A673 (cell line): Measurements from ENCODE around the gene ELL2. TPM values are rescaled to one million over a fixed set of nuclear protein-coding genes. Genes with fewer than 3 reads are reported as not detected.

Experiments used
- BruUV-seq: library from RNA; stranded (reverse); fragments of 400-500 nt; replicated peaks from 2 replicates; lab custom pipeline; 2021; lab: Mats Ljungman, UMichigan
- CTCF ChIA-PET: fragments of 300-600 bp; sonication (Branson Sonifier 250); formaldehyde crosslinking; loops from one replicate; lab custom pipeline; 2022; ENCODE audit warnings: antibody characterized with exemption; lab: Charles Lee
- POLR2A ChIA-PET: fragments of 300-600 bp; sonication (Branson Sonifier 250); formaldehyde crosslinking; loops from one replicate; lab custom pipeline; 2022; ENCODE audit warnings: antibody characterized with exemption; ENCODE audit not compliant: low non-redundant PET; lab: Charles Lee
- DNase-seq: peaks from one replicate; pipeline ENCODE4 v3.0.0-alpha.2; 2015; ENCODE audit warnings: low spot score
- H3K27ac ChIP-seq: fragments of 200-600 bp; sonication (generic); 2 replicates; pipeline ENCODE4 v1.5.1; 2016; ENCODE audit warnings: mixed run types, low read depth, mild to moderate bottlenecking, mixed read lengths, antibody characterized with exemption, low read length; ENCODE audit not compliant: poor library complexity, severe bottlenecking
- H3K27me3 ChIP-seq: fragments of 200-600 bp; sonication (generic); replicated peaks from 2 replicates; pipeline ENCODE4 v1.6.1; 2017; ENCODE audit warnings: mixed run types, low read depth, mild to moderate bottlenecking, mixed read lengths, antibody characterized with exemption, low read length; ENCODE audit not compliant: insufficient read depth, poor library complexity
- H3K36me3 ChIP-seq: fragments of 200-600 bp; sonication (generic); 2 replicates; pipeline ENCODE4 v1.6.1; 2016; ENCODE audit warnings: mixed run types, mild to moderate bottlenecking, mixed read lengths, antibody characterized with exemption, low read length; ENCODE audit not compliant: insufficient read depth, poor library complexity, severe bottlenecking
- H3K4me1 ChIP-seq: fragments of 200-600 bp; sonication (generic); 2 replicates; pipeline ENCODE4 v1.6.1; 2017; ENCODE audit warnings: mixed run types, mild to moderate bottlenecking, mixed read lengths, antibody characterized with exemption, low read length; ENCODE audit not compliant: insufficient read depth, poor library complexity, severe bottlenecking
- H3K4me3 ChIP-seq: fragments of 200-600 bp; sonication (generic); 2 replicates; pipeline ENCODE4 v1.5.1; 2016; ENCODE audit warnings: low read depth, mixed run types, mild to moderate bottlenecking, mixed read lengths, low read length; ENCODE audit not compliant: poor library complexity, severe bottlenecking
- H3K9me3 ChIP-seq: fragments of 200-600 bp; sonication (generic); 2 replicates; pipeline ENCODE4 v1.6.1; 2016; ENCODE audit warnings: mixed run types, low read depth, mild to moderate bottlenecking, mixed read lengths, antibody characterized with exemption, low read length; ENCODE audit not compliant: poor library complexity, severe bottlenecking
- EZH2 ChIP-seq: fragments of 200-600 bp; sonication (generic); IDR thresholded peaks from 2 replicates; pipeline ENCODE4 v1.6.1; 2017; ENCODE audit warnings: borderline replicate concordance, low read depth, mild to moderate bottlenecking, mixed read lengths, antibody characterized with exemption, low read length; ENCODE audit not compliant: poor library complexity, severe bottlenecking
- intact Hi-C: fragments of 100-400 bp; cut with micrococcal nuclease; formaldehyde crosslinking; loops from one replicate; pipeline ENCODE4 v1.10.0; 2022; ENCODE audit not compliant: unreplicated experiment
- total RNA-seq: library from RNA; stranded (reverse); gene quantifications from 2 replicates; pipeline ENCODE4 v1.2.3, GENCODE V29; 2021
- TF ChIP-seq, protein P1 (sequence below): fragments of 300-800, 200-600 bp; sonication (generic); conservative IDR thresholded peaks from 2 replicates; pipeline ENCODE4 v1.5.1; 2017; ENCODE audit warnings: low read depth, mild to moderate bottlenecking, antibody characterized with exemption, low read length, moderate library complexity, mixed read lengths

The ELL2 gene
- total RNA-seq, 1 experiment from 2014 or later: 12.0 TPM

DNA sequence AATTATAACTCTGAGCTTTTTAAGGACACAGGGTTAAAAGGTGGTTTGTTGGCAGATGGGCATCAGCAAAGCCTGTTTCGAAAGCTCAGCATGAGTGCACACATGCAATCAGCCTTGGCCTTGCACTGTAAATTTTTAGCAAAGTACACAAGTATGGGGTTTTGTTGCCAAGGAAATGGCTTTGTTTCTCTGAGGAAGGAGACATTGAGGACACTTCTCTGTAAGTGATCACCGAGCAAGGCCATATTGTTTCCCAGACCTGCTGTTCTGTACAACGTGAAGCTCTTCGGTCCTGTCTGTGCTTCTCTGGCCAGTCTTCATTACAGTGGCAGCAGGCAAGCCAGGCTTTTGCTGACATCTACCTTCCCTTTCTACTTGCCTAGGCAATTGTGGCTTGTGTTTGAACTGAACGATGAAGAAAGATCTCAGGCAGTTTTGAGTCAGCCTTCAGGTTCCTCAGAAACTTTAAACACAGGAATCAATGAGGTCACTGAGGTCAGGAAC, 111.2 kb downstream of the ELL2 start:
- Histone ChIP-seq H3K4me1 (no peaks in the 10 kb centered on the region), H3K36me3 (no peaks in the 10 kb centered on the region), H3K9me3 (no peaks in the 10 kb centered on the region), H3K27me3 (no peaks in the 10 kb centered on the region), H3K27ac (no peak overlapping the region), H3K4me3 (no peak overlapping the region)
- no TSS peak for BruUV-seq
- ChIA-PET POLR2A (no interaction called here), CTCF (no interaction called here)
- TF ChIP-seq EZH2: no peak
- TF ChIP-seq, protein P1, sequence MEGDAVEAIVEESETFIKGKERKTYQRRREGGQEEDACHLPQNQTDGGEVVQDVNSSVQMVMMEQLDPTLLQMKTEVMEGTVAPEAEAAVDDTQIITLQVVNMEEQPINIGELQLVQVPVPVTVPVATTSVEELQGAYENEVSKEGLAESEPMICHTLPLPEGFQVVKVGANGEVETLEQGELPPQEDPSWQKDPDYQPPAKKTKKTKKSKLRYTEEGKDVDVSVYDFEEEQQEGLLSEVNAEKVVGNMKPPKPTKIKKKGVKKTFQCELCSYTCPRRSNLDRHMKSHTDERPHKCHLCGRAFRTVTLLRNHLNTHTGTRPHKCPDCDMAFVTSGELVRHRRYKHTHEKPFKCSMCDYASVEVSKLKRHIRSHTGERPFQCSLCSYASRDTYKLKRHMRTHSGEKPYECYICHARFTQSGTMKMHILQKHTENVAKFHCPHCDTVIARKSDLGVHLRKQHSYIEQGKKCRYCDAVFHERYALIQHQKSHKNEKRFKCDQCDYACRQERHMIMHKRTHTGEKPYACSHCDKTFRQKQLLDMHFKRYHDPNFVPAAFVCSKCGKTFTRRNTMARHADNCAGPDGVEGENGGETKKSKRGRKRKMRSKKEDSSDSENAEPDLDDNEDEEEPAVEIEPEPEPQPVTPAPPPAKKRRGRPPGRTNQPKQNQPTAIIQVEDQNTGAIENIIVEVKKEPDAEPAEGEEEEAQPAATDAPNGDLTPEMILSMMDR: no peak
- intact Hi-C loops: no loop called here
- no peak for DNase-seq

DNA sequence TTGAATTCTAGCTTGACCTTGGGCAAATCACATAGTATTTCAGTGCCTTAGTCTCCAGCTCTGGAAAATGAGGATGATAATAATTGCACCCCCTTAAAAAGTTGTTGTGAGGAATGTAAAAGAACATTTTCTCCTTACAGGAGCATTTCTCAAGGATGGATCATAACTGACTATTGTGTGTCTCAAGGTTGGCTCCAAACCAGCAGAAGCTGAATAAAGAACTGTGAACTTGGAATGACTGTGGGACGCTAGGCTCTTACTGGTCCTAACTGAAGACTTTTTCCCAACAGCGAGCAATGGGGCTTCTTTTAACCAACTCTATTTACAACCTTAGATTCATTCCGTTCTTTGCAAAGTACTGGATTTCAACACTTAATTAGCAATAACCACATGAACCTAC, 113.0 kb downstream of the ELL2 start:
- ChIA-PET CTCF (interaction anchor here (0.6 to 3.7 kb wide), 2 partner anchors 62 to 68 kb away, joined by 4 to 24 read pairs; no protein-coding TSS in a partner anchor), POLR2A (no interaction called here)
- Histone ChIP-seq H3K27me3 (no peaks in the 10 kb centered on the region), H3K4me1 (no peaks in the 10 kb centered on the region), H3K9me3 (no peaks in the 10 kb centered on the region), H3K4me3 (no peak overlapping the region), H3K27ac (no peak overlapping the region), H3K36me3 (no peaks in the 10 kb centered on the region)
- DNase-seq: no peak
- TF ChIP-seq, protein P1: no peak
- TF ChIP-seq EZH2: no peak
- intact Hi-C loops: loop anchor here (5.0 to 10.0 kb wide), 2 partner anchors 186 to 294 kb away; partner anchors contain the start of genes ARSK and SKIC3
- no TSS peak for BruUV-seq

DNA sequence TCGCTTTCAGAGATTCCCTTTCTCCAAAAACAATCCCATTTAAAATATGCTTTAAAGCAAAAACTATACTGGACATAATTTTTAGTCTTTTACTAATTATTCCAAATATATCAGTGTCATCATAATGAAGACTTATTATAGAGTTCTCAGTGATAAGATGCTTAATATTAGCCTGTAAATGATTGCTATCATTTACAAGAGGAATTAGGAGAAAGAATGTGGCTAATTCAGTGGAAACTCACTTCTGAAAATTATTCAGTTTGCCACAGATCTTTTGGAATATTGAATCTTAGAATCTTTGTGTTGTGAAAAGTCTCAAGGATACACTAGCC, 114.4 kb downstream of the ELL2 start:
- DNase-seq: no peak
- Histone ChIP-seq H3K36me3 (no peaks in the 10 kb centered on the region), H3K4me1 (no peaks in the 10 kb centered on the region), H3K27ac (no peak overlapping the region), H3K9me3 (no peaks in the 10 kb centered on the region), H3K4me3 (no peak overlapping the region), H3K27me3 (no peaks in the 10 kb centered on the region)
- CTCF ChIA-PET: interaction anchor here (0.6 to 3.7 kb wide), 2 partner anchors 12 to 66 kb away, joined by 3 to 24 read pairs; no protein-coding TSS in a partner anchor
- intact Hi-C loops: loop anchor here (1.0 to 10.0 kb wide), 4 partner anchors 66 to 292 kb away; partner anchors contain the start of genes ARSK and SKIC3
- POLR2A ChIA-PET: no interaction called here
- no peak for TF ChIP-seq EZH2
- TF ChIP-seq, protein P1: no peak; the same call in 1 of the 2 replicates
- BruUV-seq: no TSS peak
